Activated CD4-positive, alpha-beta T cell treated with anti-CD3 and anti-CD28 coated beads, Interleukin-2, amount 50 U/mL, for 16 hours (primary cell): ENCODE results near the gene ZNF174.

Experiments
- DNase-seq: peaks from one replicate; pipeline ENCODE4 v3.0.0-alpha.2; 2020

The ZNF174 gene

DNA sequence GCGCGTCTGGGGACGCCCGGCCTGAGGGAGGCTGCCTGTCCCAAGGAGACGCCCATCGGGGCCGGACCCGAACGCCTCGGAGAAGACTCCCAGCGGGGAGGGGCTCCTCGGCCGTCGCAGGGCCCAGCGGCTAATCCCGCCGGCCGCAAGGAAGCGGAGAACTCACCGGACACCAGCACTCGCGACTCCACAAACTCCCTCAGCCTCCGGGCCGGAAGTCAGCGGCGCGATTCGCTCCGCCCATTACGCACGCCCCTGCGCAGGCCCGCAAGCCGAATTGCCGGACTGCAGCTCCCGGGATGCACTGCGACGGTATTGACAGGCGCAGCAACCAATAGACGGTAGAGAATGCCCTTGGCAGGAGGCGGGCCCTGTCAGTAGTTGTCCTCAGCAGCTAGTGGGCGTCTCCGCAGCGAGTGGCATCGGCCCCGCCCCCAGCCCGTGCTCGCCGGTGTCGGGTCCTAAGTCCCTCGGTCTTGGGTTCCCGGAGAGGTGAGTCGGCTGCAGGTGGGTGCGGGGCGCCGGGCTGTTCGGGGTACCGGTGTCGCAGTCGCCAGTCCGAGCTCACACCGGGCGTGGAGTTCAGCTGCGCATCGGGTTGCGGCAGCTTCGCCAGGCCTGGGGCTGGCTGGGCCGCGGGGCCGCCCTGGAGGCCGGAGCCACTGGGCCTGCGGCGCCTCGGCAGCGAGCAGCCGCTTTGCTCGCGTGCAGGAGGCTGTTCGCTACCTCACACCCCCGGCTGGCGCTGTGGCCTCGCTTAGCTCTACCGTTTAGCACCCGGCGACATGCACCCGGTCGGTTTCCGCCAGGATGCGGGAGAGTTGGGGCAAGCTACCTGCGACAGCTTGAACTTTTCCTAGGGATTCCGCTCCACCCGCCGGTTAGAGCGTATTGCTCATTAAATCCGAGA, at the start of gene ZNF174, which contains the start of gene ZSCAN32:
TSS of gene ZNF174 (plus strand) at position 437 of the 910 bp plus-strand sequence. CDS start 790 bp downstream, outside the sequence.
TSS of gene ZSCAN32 (minus strand) at position 226 of the 910 bp plus-strand sequence. CDS start 3,447 bp downstream, outside the sequence.
- peak; percentile 99 for DNase-seq

DNA sequence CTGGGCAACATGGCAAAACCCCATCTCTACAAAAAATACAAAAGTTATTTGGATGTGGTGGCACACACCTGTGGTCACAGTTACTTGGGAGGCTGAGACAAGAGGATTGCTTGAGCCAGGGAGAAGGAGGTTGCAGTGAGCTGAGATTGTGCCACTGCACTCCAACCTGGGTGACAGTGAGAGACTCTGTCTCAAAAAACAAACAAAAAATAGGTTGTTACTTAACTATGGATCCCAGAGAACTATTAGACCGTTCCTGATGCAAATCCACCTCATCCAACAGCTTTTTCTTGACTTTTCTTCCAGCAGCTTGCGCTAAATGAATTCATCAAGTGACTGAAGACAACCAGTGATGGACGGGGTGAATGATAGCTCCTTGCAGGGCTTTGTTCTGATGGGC, 45.4 kb upstream of the ZNF174 start, which contains the start of gene OR2C1:
TSS of gene OR2C1 (plus strand) at position 301 of the 400 bp plus-strand sequence. CDS start at position 353, 52 bp downstream.
- DNase-seq: no peak

DNA sequence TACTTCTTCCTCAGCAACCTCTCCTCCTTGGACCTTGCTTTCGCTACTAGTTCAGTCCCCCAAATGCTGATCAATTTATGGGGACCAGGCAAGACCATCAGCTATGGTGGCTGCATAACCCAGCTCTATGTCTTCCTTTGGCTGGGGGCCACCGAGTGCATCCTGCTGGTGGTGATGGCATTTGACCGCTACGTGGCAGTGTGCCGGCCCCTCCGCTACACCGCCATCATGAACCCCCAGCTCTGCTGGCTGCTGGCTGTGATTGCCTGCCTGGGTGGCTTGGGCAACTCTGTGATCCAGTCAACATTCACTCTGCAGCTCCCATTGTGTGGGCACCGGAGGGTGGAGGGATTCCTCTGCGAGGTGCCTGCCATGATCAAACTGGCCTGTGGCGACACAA, 44.9 kb upstream of the ZNF174 start:
- DNase-seq: no peak

DNA sequence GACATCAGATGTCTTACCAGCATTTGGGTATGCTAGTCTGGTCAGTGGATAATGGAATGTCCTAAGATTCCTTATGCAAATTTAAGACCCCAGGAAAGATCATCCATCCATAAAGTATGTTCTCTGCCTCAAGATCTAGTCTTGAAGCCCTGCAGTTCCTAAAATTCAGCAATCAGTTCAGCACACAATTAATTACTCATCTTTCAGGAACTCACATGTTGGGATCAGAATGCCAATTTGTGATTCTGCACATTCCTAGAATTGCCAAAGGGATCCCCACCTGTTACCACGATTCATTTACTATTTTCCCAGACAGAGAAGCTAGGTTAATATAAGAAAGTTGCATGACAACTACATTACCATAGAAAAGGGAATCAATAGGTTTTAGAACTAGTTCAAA, 42.1 kb upstream of the ZNF174 start:
- no peak for DNase-seq

DNA sequence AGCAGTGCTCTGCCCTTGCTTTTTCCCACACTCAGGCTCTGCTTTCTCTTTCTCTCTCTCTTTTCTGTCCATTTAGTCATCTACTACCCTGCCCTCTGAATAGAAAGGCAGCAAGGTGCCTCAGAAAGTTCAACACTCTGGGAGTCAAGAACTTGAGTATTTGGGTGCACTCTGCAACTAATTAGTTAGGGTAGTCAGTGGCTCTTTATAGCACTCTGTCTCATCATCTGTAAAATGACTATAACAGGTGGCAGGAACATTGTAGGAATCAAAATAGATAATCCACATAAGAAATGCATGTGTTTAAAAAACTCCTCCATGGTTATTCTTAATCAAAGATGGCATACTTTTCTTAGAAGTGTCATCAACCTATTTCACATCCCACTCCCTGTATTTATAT, 38.1 kb upstream of the ZNF174 start:
- no peak for DNase-seq

DNA sequence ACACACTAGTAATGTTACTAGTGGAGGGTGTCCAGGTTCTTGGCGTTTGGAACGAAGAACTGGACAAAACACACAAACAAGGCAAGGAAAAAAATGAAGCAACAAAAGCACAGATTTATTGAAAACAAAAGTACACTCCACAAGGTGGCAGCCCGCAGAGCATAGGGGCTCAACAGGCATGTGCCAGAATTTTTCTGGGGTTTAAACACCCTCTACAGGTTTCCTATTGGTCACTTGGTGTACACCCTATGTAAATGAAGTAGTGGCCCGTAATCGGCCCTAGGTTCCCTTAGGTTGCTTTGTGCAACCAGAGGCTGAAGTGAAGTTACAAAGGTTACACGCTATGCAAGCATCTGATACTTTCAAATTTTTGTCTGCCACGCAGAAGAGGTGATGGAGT, 37.2 kb upstream of the ZNF174 start:
- no peak for DNase-seq

DNA sequence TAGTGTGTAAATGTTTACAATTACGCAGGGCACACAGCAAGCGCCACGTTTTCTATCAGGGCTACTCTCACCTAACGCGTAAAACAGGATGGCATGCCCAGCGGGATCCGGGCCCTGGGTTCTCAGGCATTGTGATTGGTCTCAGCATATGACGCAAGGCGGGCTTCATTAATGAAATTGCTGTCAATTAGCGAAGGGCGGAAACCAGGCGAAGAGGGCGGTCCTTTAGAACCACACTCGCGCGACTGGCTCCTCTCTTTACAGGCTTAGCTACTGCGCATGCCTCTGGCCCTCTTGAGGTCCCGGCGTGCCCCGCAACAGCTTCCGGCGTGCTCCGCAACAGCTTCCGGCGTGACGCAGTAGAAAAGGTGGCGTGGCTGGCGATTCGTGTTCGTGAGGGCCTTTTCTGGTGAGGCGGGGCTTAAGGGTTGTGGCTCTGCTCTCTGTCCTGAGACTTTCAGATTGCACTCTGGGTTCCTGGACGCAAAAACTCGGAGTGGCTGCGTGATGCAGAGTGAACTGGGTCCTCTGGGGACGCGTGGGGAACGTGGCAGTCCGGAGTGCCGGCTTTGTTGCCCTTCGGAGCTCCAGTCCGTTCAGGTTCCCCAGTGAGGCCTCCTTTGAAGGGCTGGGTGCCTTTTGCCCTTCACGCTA, 36.1 kb upstream of the ZNF174 start:
- peak; percentile 89 for DNase-seq

DNA sequence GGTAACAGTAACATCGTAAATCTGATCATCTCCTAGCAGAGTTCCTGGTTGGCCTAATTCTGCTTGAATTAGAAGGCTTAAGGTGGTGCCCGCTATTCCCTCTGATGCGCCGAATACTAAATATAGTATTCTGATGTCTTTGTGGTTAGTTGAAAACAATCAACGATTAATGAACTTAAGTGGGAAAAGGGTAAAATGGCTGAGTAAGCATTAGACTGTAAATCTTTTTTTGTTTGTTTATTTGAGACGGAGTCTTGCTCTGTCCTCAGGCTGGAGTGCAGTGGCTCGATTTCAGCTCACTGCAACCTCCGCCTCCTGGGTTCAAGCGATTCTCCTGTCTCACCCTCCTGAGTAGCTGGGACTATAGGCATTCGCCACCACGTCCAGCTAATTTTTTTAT, 31.9 kb upstream of the ZNF174 start:
- no peak for DNase-seq

DNA sequence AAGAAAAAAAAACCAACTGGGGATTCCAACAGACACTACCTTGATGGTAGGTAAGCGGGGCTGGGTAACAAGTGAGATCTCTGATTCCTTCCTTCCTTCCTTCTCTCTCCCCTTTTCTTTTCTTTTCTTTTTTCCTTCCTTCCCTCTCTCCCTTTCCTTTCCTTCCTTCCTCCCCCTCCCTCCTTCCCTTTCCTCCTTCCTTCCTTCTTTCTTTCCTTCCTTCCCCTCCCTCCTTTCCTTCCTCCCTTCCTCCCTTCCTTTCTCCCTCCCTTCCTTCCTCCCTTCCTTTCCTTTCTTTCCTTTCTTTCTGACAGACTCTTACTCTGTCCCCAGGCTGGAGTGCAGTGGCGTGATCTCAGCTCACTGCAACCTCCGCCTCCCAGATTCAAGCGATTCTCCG, 25.3 kb upstream of the ZNF174 start:
- DNase-seq: no peak

DNA sequence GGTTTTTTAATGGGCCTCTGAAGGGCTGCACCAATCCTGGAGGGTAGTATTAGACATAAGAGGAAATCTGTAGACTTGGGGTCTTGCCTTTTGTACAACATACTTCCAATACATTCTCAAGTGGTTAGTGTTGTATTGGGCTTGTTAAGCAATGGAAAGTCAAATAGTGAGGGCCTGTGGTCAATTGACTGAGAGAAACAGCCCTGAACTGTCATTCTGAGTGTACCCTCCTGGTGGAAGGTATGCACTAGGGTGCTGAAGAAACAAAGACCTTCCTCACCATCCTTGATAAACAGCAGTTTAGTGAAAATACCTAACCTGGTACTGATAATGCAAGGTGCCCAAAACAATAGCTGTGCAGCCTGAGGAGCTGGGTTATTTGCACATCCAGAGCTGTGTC, 23.1 kb upstream of the ZNF174 start:
- no peak for DNase-seq

DNA sequence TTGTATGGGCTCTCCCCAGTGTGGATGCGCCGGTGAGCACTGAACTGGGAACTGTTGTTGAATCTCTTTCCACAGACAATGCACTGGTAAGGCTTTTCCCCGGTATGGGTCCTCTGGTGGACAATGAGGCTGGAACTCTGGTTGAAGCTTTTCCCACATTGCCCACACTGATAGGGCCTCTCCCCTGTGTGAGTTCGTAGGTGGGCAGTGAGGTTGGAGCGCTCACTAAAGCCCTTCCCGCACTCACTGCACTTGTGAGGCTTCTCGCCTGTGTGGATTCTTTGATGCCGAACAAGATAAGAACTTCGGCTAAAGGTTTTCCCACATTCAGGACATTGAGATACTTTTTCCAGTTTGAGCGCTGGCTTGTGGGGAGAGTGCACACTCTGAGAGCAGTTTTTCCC, 18.0 kb upstream of the ZNF174 start:
- DNase-seq: no peak

DNA sequence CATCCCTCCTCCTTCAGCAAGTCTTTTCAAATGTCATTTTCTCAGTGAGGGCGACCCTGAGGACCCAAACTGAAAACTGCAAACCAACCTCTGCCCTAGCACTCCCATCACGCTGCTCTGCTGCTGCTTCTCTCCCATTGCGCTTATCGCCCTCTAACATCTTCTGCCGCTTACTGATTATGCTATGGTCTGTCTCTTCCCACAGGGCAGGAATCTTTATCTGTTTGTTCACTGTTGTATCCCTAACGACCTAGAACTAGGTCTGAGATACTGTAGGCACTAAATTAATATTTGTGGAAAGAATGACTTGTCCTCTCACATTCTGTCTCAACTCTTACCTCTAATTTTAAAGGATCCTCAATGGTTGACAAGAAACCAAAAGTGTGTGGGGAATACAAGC, 12.7 kb upstream of the ZNF174 start:
- no peak for DNase-seq

DNA sequence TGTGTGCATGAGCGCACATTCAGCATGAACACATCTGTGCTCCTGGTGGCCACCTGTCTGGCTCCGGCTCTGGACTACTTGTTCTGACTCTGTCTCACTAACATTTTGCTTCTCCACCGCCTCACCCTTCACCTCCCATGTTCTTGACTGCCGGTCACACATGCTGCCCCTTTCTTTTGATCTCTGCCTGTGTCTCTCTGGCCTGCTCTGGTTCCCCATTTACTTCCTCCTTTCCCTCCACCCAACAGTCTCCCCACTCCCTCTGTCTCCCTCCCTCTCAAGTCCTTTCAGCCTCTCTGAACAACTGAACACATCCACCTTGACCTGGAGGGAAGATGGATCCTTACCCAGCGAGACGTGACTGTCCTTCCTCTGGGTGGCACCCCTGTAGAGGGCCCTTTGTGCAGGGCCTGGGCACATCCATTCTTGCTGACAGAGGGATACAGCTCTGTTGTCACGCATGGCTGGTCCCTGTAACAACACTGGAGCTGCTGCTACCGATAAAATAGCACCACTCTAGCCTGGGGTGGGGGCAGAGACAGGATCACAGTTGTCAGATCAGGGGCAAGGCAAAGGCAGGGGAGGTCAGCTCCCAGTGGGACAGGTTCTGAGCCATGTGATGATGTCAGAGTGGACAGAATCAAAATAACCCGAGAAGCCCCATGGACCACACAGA, 11.2 kb upstream of the ZNF174 start:
- DNase-seq: no peak

DNA sequence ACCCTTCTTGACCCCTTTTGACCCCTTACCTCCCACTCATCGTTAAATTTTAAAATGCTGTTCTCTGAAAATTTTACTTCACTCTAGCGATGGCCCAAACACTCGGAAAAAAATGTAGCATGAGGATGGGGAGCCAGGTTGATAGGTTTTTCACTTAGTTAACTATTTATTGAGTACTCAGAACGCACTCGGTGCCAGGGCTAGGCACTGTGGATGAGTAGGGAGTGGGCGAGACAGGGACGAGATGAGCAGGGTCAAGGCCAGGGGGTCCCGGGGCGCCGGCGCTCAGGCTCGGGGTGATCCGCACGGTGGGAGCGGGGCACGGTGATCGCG, 603 bp upstream of the ZNF174 start:
- DNase-seq: no peak

DNA sequence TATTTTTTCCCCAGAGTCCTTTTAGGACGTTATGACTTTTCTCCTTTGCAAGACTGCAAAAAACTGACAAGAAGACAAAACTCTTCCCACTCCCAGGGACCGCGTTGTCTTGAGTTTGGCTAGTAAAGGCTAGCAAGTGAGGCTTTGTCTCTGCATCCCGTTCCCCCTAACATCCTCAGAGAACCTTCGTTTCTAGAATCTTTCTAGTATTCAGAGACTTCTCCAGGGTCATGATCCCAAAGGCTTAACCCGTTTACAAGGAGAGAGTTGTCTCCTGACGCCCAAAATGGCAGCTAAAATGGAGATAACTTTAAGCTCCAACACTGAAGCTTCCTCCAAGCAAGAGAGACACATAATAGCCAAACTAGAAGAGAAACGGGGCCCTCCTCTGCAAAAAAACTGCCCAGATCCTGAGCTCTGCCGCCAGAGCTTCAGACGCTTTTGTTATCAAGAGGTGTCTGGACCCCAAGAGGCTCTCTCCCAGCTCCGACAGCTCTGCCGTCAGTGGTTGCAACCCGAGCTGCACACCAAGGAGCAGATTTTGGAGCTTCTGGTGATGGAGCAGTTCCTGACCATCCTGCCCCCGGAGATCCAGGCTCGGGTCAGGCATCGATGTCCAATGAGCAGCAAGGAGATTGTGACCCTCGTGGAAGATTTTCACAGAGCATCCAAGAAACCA, 843 bp downstream of the ZNF174 start:
- no peak for DNase-seq

DNA sequence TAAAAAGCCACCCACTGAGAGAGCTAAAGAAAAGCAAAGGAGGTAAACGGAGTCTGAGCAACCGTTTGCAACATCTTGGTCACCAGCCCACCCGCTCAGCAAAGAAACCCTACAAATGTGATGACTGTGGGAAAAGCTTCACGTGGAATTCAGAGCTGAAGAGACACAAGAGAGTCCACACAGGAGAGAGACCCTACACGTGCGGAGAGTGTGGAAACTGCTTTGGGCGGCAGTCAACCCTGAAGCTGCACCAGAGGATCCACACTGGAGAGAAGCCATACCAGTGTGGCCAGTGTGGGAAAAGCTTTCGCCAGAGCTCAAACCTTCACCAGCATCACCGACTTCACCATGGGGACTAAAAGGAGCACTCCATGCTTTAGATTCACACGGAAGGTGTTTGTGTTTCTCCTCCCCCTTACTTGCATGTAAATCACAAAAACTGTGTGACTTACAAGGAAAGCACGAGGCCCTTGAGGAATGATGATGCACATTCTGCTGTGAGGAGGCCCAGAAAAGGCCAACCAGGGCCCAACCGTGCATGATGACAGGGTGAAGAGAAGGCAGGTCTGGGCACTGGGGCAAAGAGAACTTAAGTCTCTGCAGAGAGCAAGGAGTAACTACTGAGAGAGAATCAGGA, 7.7 kb downstream of the ZNF174 start:
- DNase-seq: no peak

DNA sequence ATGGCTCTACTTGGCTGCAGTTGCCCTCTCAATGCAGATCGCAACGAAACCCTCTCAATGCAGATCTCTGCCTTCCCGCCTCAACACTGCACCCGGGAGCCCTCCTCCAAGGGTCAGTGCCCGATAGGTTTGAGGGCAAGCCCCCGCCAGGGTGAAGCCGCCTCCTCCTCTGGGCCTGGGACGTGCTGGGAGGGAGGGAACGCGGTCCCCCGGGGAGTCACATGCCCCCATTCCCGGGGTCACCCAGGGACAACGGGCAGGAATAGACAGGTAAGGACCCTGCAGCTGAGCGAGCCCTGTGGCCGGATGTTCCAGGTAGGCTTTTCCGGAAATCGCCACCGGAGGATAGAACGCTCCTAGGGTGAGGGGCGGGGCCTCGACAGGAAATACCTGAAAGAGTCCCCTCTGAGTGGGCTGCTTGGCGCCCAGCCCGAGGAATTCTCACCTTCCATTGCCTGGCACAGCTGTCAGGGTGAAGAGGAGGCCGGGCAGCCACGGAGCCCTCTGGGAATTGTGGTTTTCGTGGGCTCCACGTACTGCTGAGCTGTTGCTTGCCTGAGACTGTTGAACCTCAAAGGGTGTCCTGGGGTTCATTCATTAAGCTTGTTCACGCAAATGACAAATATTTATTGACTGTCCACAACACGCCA, 12.8 kb downstream of the ZNF174 start:
- no peak for DNase-seq

DNA sequence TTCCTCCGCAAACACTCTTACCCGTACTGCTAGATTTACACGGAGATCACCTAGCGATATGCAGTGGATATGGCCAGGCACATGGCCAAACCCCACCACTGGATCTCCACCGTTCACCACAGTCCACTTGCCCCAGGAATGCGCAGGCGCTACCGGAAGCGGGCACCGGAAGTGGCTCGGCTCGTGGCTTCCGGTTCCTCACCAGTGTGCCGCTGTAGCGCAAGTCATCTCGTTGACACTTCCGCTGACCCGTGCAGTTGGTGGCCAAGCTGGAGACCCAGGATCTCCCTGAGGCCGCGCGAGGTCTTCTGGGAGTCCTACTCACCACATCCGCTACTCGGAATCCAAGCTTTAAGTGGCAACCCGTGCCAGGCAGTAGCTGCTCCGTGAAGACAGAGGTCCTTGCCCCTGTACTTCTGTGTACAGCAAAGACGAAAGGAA, 30.8 kb downstream of the ZNF174 start:
- peak; percentile 53 for DNase-seq

DNA sequence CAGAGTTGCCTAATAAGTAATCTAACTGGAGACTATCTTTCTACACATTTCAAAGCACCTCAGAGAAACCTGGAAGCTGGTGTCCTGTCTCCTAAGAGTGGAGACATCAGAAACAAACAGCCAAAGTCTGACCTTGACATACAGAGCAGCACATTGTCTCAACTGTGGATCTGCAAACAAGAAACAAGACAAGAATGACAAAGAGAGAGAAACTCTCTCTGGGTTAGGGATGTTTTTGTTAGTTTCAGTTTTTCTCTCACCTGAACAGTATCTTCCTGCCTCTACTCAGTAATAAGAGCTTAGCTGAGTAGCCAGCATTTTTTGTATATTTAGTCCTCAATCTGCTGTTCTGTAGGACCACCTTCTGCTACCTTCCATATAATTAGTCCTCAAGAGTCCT, 33.4 kb downstream of the ZNF174 start:
- DNase-seq: no peak

DNA sequence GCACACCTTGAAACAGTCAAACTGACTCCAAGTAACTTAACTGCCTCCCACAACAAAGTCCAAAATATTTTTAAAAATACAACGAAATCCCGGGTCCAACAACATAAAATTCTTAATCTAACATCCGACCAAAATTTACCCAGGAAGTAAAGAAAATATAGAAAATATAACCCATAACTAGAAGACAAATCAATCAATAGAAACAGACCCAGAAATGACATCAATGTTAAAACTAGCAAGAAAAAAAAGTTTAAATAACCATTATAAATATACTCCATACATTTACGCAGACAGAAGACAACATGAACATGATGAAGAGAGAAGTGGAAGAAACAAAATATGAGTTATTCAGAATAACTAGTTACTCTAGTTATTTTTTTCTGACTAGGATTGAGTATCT, 38.6 kb downstream of the ZNF174 start:
- DNase-seq: no peak

DNA sequence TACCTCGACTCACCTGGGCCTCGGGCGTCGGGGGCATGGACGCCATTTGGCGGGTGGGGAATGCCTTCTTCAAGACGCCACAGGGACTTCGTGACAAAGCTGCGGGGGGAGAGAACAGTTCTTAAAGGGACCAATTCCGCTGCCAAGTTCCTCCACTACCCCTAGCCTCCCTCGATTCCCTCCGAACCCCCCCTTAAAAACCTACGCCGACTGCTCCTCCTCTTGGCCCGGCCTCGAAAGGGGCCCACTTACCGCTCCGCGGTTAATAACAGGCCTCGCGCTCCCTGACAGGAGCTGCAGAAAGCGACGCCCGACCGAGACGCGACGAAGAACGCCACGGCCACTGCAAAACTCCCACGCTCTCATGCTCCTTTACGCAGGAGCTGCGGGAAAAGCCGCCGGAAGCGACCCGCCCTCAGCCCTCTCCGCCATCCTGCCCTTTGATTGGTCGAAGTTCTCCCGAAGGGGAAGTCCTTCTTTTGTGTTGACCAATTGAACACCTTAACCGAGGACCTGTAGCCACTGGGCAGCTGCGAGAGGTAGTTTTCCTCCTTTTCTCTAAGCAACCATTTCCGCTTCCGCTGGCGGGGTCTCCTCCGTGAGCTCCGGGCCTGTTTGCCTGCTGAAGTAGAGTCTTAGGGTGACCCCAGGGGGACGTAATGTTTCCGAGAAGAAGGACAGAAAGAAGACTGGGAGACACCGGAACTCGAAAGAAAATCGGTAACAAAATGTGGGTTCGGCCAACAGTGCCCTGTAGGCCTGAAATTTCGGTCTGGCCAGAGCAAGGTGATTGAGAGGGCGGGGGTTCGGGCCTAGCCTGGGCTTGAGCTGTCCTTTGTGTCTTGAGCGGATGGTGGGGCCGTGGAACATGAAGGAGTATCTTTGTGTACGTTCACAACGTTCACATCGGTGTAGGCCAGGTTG, 42.4 kb downstream of the ZNF174 start, which contains the start of the genes NAA60 and ZNF597:
TSS of gene NAA60 (plus strand) at position 573 of the 924 bp plus-strand sequence. CDS start 32,548 bp downstream, outside the sequence.
TSS of gene ZNF597 (minus strand) at position 397 of the 924 bp plus-strand sequence. CDS start at position 46, 351 bp downstream.
- peak; percentile 92 for DNase-seq
